ENCODE measurements around the gene LRRC8C.

DNA sequence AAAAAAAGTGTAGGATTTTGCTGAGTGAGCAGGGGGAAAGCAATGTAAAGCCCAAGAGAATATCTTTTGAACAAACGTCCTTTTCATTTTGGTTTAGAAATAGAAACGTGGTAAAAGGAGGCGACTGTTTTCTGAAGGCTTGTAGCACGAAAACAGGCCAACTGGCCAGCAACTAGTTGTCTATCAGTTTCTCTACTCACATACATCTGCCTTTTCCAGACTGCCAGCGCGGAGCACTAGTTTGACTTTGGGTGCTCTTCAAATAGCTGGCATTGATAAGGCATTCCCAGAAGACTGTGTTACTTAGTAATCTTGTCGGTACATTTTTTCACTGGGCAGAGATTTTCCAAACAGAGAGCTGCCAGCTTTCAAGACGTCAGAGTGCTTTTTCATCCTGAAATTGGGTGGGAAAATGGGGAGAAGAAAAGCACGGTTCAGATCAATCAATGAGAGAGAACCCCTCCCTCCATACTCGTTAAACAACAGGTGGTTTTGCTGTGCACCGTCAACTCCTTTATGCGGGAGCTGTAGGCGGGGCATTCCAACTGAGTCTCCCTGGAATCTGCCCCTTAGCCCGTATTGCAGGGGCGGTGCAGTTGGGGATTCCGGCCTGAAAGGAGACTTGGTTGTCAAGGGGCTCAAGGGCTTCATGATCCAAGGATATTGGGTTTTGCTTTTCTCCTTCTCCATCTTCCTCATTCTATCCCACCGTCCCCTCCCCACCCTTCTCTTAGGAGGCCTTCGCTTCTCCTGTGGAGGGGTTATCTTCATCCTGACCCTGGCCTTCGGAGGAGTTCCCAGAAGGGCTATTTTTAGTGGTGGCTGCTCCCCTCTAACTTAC, 884 bp upstream of the LRRC8C start:
- TF ChIP-seq, protein P1, sequence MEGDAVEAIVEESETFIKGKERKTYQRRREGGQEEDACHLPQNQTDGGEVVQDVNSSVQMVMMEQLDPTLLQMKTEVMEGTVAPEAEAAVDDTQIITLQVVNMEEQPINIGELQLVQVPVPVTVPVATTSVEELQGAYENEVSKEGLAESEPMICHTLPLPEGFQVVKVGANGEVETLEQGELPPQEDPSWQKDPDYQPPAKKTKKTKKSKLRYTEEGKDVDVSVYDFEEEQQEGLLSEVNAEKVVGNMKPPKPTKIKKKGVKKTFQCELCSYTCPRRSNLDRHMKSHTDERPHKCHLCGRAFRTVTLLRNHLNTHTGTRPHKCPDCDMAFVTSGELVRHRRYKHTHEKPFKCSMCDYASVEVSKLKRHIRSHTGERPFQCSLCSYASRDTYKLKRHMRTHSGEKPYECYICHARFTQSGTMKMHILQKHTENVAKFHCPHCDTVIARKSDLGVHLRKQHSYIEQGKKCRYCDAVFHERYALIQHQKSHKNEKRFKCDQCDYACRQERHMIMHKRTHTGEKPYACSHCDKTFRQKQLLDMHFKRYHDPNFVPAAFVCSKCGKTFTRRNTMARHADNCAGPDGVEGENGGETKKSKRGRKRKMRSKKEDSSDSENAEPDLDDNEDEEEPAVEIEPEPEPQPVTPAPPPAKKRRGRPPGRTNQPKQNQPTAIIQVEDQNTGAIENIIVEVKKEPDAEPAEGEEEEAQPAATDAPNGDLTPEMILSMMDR (IDR thresholded peaks at IDR 0.05; ENCODE audit: low read depth, low read length, poor library complexity, severe bottlenecking), result no peak
- TF ChIP-seq EZH2phosphoT487 (IDR thresholded peaks at IDR 0.05; ENCODE audit: borderline replicate concordance, low read length), result no peak

All from DOHH2 (cell line).